ENCODE data around the gene CD55.

GRCh38 chr1:207314816-207315215, 6.7 kb upstream of the CD55 start:
- TF ChIP-seq POLR2A (IDR thresholded peaks at IDR 0.05; ENCODE audit: low read depth, low read length) = no peak
- no peak for TF ChIP-seq SPI1 (IDR thresholded peaks at IDR 0.05; ENCODE audit: low read depth, low read length)

Data from GM12891 (cell line).